GM10266 (cell line): ENCODE results near the gene RAB32.

Experiments used
- DNase-seq: peaks from one replicate; pipeline ENCODE4 v3.0.0; 2012; ENCODE audit errors: extremely low spot score
- TF ChIP-seq, protein P1 (sequence below): IDR thresholded peaks from 2 replicates; pipeline ENCODE4 v1.5.1; 2012; ENCODE audit warnings: mild to moderate bottlenecking, low read depth; ENCODE audit not compliant: control insufficient read depth, insufficient read depth; ENCODE audit errors: missing control alignments

Gene RAB32

DNA sequence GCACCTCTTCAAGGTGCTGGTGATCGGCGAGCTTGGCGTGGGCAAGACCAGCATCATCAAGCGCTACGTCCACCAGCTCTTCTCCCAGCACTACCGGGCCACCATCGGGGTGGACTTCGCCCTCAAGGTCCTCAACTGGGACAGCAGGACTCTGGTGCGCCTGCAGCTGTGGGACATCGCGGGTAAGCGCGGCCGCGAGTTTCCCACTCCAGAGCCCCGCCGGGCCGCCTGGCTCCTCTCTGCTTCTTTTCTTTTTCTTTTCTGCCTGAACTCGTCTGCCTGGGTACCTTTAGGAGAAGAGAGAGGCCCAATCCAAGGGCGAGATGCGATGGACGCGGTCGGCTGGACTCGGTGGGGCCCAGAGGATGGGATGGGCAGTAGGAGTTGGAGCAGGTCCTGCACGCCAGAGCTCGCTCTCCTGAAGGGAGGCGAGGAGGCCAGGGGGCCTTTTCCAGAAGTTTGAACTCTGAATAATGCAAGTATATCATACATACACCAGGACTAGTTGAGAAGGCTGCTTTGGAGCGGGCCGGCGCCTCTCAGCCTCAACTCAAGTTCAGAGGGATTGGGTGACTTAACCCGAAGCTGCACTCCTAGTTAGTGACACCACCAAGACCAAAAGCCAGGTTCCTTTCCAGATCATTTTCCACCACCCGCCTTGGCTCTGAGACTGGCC is 445 bp downstream of the RAB32 start:
- TF ChIP-seq, protein P1, sequence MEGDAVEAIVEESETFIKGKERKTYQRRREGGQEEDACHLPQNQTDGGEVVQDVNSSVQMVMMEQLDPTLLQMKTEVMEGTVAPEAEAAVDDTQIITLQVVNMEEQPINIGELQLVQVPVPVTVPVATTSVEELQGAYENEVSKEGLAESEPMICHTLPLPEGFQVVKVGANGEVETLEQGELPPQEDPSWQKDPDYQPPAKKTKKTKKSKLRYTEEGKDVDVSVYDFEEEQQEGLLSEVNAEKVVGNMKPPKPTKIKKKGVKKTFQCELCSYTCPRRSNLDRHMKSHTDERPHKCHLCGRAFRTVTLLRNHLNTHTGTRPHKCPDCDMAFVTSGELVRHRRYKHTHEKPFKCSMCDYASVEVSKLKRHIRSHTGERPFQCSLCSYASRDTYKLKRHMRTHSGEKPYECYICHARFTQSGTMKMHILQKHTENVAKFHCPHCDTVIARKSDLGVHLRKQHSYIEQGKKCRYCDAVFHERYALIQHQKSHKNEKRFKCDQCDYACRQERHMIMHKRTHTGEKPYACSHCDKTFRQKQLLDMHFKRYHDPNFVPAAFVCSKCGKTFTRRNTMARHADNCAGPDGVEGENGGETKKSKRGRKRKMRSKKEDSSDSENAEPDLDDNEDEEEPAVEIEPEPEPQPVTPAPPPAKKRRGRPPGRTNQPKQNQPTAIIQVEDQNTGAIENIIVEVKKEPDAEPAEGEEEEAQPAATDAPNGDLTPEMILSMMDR, result no peak
- DNase-seq, result peak; percentile 13

DNA sequence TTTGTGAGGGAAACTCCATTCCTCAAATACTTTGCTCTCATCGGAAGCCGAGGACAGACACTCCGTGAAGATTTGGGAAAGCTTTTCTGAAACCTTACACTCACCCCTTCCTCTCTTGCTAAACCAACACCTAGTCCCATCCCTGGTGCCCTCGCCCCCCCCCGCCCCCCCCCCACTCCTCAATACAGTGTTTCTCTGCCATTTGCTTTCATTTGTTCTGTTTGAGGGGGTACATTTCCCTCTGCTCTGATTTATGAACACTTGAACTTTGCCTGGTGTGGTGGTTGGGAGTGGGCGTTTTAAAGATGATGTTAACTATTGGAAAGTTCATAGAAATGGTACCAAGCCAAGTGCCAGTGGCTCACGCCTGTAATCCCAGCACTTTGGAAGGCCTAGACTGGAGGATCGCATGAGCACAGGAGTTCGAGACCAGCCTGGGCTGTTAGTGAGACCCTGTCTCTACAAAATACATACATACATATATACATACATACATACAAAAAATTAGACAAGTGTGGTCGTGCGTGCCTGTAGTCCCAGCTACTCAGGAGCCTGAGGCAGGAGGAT is 1.1 kb downstream of the RAB32 start:
- no peak for DNase-seq
- TF ChIP-seq, protein P1, result no peak

DNA sequence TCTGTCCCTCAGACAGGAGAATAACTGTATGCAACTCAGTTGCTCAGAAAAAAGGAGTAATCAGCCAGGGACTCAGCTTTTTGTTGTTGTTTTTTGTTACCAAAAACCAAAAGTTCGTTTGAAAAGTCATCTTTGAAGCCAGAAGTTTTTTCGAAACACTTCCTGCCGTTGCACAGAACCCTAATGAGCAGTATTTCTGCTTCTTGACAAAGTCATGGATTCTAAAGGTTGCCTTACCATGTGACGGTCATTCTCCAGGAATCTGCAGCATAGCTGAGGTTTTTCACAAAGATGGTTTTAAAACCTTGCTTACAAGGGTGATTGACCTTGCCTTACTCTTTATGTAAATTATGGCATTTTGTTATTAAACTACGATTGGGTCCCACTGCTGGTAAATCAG is 1.9 kb downstream of the RAB32 start:
- TF ChIP-seq, protein P1, result no peak
- DNase-seq, result no peak

DNA sequence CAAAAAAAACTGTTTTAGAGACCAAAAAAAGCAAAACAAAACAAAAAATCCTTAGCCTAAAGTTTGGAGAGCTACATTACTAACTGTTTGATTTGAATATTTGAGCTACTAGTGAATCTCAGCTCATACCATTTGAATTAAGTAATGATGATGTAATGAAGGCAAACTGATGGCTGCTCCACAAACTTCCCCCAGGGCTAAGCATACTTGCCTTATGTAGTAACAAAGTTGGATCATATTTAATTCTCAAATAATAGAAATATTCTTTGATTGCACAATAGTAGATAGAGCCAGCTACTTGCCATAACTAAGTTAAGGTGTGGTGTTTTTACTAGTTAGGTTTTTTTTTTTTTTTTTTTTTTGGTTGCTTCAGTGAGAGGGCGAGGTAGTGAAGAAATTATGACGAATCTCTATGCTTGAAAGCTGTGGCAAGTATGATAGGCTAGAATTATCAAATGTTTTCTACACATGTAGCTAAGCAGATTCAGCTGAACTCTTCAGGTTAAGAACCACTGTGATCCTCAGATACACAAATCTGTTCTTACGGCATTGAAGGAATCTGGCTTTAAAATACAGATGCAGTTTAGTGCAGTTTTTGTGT is 2.9 kb downstream of the RAB32 start:
- TF ChIP-seq, protein P1, result no peak
- no peak for DNase-seq

DNA sequence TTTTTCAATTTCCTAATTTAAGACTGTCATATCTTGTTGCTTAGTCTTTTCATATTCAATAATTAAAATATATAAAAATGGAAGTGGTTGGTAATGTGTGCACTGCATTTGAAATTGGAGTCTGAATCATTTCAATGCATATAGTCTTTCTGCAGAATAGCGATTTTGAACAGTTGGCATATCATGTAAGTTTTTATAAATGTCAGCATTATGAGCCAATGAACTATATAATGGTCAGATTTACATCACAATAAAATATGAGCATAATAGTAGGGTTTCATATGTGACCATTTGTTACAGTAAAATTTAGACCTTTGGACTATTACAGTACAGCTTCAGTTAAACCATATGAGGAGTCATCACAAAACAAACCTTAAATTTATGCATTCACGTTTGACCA is 4.3 kb downstream of the RAB32 start:
- TF ChIP-seq, protein P1, result no peak

DNA sequence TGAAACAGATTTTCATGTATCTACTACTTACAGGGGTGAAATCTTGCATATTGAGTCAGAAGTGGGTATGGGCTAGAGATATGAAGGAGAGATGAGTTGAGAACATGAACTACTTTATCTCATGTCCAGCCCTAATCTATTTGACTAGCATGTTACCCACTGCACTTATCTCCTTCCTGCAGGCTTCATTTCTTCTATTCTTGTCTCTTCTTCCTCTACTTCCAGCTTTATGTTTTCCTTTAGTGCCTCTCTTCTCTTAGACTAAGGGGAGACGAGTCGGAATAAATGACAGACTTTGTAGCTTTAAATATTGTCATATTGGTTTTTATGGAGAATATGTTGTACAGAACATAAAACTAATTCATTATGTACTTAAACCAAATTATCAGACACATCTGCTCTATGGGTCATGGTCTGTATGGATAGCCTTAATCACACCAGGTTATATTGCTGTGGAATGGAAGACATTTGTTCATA is 5.3 kb downstream of the RAB32 start:
- no peak for DNase-seq
- TF ChIP-seq, protein P1, result no peak

More for the DNA sequence above, 4.3 kb downstream of the RAB32 start:
- no peak for DNase-seq

DNA sequence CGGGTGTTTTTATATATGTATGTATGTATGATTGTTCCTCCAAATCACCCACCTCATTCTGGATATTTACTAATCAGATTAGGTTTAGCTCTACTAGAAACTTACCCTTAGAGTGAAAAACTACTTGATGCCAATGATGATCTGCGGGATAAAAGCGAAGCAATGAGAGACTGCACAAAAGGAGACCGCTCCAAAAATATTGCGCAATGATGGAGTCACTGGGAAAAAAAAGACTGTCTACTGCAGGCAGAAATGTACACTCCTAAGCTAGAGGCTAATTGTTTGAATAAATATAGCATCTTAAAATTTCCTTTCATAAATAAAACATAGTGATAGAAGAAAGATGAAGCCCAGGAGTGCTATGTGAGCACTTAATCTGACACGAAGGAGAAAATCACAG is 7.3 kb downstream of the RAB32 start:
- TF ChIP-seq, protein P1, result no peak
- no peak for DNase-seq
